Peyer's patch (tissue), 4 donors: ENCODE data around the gene SNRK.

Experiments
- CTCF ChIP-seq, 6 experiments: fragments of 450-650 bp in 4 of 6; fragments of 200-600 bp in 2 of 6; sonication (generic) in 1 of 6; IDR thresholded peaks; one replicate each; pipeline ENCODE4 v1.5.1; 2017 to 2019; ENCODE audit warnings: antibody characterized with exemption in 6 of 6, mild to moderate bottlenecking in 3 of 6, moderate library complexity in 1 of 6
- POLR2A ChIP-seq, 2 donors: fragments of 450-650 bp; IDR thresholded peaks; one replicate each; pipeline ENCODE4 v1.5.1; 2017; ENCODE audit warnings: antibody characterized with exemption in 2 of 2, mild to moderate bottlenecking in 2 of 2, moderate library complexity in 2 of 2

- TF ChIP-seq CTCF (IDR thresholded peaks at IDR 0.05) (no peak), POLR2A (IDR thresholded peaks at IDR 0.05) (peak; percentile 52 to 76)
Measured at GRCh38 chr3:43287500-43287873, 1.1 kb downstream of the SNRK start.
